GM21786 (cell line): ENCODE measurements around the gene GNA14.
"Not testable (repeated sequence)": the region's sequence is repeated elsewhere in the genome, so short reads cannot be mapped to it uniquely, and the experiment has no call there.

ENCODE experiments used
- ATAC-seq: cut with Tn5 transposase; IDR thresholded peaks from one replicate; pipeline ENCODE4 v1.9.1; 2021; ENCODE audit not compliant: unreplicated experiment

The GNA14 gene

DNA sequence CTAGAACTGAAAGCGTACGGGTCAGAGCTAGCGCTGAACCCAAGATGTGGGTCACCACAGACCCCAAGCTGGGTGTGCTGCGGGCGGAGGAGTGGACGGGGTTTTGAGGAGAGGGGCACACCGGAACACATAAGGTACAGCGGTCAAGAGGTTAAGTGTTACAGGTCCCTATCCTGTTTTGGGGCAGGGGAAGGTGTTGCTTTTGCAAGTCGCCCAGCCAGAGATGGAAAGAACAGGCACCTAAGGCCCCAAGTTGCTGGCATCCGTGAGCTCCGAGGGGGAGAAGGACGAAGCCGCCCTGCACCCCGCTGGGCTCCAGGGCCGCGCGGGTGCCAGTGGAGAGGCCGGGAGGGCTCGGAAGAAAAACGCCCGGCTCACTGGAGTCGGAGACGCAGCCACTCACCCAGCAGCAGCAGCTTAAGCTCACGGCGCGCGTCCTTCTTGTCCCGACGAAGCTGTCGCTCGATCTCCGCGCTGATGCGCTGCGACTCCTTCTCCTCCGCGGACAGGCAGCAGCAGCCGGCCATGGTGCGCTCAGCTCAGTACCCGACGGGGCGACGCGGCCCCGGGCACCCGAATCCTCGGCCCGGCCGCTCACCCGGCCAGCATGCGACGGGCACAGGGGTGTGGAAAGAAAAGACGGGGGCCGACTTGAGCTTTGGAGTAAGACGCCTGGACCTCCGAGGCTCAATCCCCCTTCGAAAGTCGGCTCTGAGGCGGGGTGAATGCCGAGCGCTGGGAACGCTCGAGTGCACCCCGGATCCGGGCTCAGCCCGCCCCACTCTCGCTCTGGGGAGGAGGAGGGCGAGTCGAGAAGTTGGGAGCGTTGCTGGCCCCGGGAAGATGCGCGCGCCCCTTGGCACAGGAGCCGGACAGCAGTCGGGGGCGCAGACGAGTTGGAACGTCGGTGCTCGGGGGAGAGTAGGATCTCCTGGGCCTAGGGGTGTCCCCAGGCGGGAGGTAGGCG, 572 bp downstream of the GNA14 start:
- no peak for ATAC-seq

DNA sequence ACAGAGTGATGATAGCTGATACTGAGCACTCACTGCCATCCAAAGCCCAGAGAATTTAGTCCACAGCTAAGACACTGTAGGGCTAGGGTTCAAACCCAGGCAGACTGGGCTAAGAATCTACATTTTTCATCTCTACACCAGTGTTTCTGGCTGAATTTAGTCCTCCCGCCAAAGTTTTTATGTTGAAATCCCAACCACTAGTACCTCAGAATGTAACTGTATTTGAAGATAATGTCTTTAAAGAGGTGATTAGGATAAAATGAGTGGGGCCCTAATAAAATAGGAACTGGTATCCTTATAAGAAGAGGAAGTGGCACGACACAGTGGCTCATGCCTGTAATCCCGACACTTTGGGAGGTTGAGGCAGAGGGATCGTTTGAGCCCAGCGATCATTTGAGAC, 4.3 kb downstream of the GNA14 start:
- no peak for ATAC-seq

DNA sequence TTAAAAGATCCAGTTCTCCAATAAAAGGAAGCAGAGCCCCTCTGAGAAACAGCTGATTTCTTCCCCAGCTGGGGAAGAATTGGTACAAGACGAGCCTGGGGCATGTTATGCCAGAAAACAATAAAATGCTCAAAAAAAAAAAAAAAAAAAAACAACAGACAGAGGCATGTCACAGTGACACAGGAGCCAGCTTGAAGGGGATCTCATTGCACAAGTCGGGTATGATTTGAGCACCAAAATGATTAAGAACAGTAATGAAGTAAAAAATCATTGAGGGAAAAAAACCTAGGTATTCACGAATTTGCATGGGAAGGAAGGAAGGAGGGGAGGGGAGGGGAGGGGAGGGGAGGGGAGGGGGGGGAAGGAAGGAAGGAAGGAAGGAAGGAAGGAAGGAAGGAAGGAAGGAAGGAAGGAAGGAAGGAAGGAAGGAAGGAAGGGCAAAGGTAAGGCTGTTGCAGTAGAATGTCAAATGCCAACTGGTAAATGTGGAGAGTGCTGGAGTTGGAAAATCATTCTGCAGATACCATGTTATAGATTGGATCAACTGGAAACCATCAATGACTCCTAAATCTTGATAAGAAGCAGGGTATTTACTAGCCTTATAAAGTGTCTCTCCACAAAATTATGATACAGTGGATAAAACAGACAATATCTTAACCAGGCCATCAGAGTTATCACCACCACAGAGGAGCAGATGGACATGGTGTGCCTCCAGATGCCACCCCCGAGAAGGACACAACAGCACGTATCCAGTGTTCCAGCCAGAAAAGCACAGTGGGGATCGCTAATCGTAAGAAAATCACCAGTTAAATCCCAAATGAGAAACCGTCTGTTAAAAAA, 7.2 kb downstream of the GNA14 start:
- no peak for ATAC-seq

GRCh38 chr9:77632652-77633051, 15.5 kb downstream of the GNA14 start:
- no peak for ATAC-seq

DNA sequence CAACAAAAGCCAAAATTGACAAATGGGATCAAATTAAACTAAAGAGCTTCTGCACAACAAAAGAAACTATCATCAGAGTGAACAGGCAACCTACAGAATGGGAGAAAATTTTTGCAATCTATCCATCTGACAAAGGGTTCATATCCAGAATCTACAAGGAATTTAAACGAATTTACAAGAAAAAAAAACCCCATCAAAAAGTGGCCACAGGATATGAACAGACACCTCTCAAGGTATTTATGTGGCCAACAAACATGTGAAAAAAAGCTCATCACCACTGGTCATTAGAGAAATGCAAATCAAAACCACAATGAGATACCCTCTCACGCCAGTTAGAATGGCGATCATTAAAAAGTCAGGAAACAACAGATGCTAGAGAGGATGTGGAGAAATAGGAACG, 19.3 kb downstream of the GNA14 start:
- not testable (repeated sequence) for ATAC-seq

DNA sequence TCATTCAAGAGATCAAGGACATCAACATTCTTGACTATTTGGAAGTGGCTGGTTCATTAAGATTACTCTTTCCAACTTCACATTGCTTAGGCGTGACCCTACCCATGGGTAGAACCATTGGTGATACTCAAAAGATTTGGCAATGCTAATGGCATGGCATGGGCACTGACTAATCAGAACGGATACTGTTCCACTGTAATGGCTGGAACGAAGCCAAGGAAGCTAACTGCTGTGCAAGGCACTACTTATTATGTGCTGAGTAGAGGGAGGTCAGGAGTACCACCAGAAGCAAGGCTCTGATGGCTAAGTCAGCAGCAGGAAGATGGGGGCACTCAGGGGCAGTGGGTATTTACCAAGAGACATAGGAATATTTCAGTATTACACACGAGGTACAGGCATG, 31.9 kb downstream of the GNA14 start:
- ATAC-seq: no peak

DNA sequence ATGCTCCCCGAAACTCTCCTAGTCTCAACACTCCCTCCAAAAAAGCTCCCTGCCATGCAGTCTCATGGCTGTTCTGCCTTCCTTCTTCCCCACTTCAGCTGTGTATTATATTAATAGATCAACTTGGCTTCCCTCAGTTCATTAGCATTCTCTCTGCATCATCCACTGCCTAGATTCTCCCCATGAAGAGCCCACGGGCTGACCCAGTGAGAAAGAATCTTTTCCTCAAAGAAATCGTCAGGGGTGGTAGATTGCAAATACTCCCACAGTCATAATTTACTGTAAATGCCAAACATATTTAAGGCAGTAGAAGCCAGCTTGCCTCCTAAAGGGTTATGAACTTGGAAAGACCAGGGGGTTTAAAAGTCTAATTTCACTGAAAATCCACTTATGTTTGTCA, 33.5 kb downstream of the GNA14 start:
- no peak for ATAC-seq

DNA sequence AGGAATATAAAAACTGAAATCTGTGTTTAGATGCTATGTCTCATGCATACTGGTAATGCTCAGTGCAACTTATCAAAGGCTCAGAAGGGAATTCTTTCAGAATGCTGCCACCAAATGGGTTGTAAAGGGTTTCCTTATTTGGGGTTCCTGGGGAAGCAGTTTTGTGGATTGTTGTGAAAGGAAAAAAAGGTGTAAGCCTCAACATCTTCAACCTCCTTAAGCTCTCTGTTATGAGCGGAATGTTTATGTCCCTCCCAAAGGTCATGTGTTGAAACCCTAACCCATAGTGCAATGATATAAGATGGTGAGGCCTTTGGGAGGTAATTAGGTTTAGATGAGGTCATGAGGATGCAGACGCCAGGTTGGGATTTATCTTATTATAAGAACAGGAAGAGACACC, 41.6 kb downstream of the GNA14 start:
- ATAC-seq: no peak

GRCh38 chr9:77605449-77606220, 42.5 kb downstream of the GNA14 start:
- ATAC-seq: no peak

GRCh38 chr9:77604316-77604715, 43.8 kb downstream of the GNA14 start:
- ATAC-seq: no peak

- ATAC-seq: no peak
Observed at GRCh38 chr9:77602852-77603251, 45.3 kb downstream of the GNA14 start.

GRCh38 chr9:77601476-77602099, 46.5 kb downstream of the GNA14 start:
- ATAC-seq: no peak

- ATAC-seq: no peak
Observed at GRCh38 chr9:77600810-77601209, 47.3 kb downstream of the GNA14 start.

DNA sequence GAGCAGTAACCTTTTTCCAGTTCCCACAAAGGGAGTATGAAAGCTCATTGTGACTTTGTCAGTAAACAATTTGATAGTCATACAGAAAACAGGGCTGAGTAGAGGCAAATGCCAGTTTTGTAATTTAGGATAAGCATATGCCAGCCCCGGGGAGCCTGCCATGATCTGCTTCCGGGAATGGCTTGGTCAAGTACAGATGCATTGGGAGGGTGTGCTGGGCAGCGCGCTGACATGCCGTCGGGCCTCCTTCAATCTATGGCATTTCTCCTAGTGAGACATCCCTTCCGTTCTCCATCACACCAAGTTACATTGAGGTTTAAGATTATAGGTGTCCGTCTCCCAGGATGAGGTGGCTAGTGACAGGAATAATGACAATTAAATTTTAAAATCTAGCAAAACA, 48.6 kb downstream of the GNA14 start:
- no peak for ATAC-seq

- no peak for ATAC-seq
Observed at GRCh38 chr9:77598991-77599390, 49.1 kb downstream of the GNA14 start.

DNA sequence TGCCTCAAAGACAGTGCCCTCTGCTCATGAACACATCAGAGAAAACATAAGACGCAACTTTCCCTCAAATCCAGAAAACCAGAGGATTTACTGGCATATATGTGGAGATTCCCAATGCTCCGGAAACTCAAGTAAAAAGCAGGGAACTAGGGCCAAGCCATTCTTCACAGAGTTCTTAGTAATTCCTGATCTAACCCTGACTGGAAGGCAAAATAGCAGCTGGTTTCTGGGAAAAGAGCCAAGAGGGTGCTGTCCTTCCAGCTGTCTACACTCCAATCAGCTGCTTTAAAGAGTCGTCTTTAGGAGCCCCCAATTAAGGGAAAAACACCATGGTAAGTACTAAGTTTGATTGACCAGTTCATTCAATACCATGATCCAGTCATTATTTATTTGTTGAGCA, 49.6 kb downstream of the GNA14 start:
- ATAC-seq: no peak

- no peak for ATAC-seq
Observed at GRCh38 chr9:77597057-77597456, 51.1 kb downstream of the GNA14 start.

DNA sequence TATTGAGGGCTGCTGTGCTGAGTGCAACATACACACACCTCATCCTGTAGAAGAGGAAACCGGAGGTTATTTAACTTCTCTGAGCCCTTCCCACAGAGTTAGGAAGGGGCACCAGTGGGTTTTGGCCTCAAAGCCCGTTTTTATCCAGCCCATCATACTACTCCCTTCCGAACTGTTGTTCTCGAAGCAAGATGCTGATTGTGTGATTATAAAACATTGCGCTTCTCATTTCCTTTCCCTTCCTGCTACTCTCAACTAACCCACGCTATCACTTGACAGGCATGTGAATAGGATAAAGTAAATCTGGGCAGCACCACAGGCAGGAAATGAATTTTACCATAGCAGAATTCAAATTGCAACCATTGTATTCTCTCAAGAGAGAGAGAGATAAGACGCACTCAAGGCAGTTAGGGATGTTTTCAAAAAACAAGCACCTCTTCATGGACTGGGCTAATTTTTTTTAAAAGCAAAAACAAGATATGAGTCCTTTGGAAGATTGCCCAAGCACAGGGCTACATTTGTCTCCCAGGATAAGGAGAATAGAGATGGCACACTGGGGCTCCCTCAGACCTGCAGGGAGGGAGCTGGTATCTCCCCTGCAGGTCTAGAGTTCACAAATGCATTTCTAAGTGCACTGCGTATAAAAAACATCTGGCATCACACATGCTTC, 52.6 kb downstream of the GNA14 start:
- no peak for ATAC-seq

GRCh38 chr9:77594963-77595362, 53.2 kb downstream of the GNA14 start:
- ATAC-seq: no peak

DNA sequence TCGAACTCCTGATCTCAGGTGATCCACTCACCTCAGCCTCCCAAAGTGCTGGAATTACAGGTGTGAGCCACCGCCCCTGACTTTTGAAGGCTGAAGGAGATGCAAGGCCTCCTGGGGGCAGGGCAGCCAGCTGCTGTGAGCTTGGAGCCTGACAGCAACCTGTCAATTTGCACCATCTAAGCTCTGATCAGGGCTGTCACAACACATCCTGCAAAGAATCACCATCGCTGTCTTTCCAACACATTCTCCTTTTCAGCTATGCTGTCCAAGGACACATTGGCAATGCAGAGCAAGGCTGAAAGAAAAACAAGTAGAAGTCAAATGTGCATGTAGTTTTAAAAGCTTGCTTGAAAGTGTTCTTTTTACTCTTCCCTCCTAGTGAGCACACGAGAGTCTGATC, 54.6 kb downstream of the GNA14 start:
- no peak for ATAC-seq
